H1 (cell line): ENCODE results near the gene DHX34. TPM values are rescaled to one million over a fixed set of nuclear protein-coding genes. Genes with fewer than 3 reads are reported as not detected.

Experiments used
- ATF3 ChIP-seq: IDR thresholded peaks from 2 replicates; pipeline ENCODE4 v1.6.1; 2011; ENCODE audit warnings: low read depth, mild to moderate bottlenecking, low read length; ENCODE audit not compliant: insufficient read depth
- CHD1 ChIP-seq: IDR thresholded peaks from 2 replicates; pipeline ENCODE4 v1.6.1; 2012; ENCODE audit warnings: low read depth, low read length, improper control_type of control experiment
- EZH2 ChIP-seq: fragments of 200-600 bp; sonication (generic); IDR thresholded peaks from 2 replicates; pipeline ENCODE4 v1.7.1; 2012; ENCODE audit warnings: low read depth, mild to moderate bottlenecking, moderate library complexity, low read length, inconsistent platforms; ENCODE audit not compliant: severe bottlenecking
- MAFK ChIP-seq: IDR thresholded peaks from 2 replicates; pipeline ENCODE4 v1.6.1; 2012; ENCODE audit warnings: low read depth, mild to moderate bottlenecking, improper control_type of control experiment, low read length
- TCF12 ChIP-seq: IDR thresholded peaks from 2 replicates; pipeline ENCODE4 v1.6.1; 2011; ENCODE audit warnings: low read depth, mild to moderate bottlenecking, low read length
- polyA plus RNA-seq, 7 experiments: library from polyadenylated mRNA; depleted of rRNA in 3 of 7; stranded (reverse) in 5 of 7; unstranded in 2 of 7; fragments of >200 nt in 5 of 7; fragments of 200-250 nt in 2 of 7; gene quantifications; 1 replicate in 5 of 7; 2 replicates in 1 of 7; 4 replicates in 1 of 7; pipeline versions ENCODE4 v1.2.1 to v1.2.3, GENCODE V29; 2011 to 2013; ENCODE audit warnings: missing spikeins in 2 of 7, mixed read lengths in 2 of 7
- total RNA-seq: library from RNA; stranded (reverse); fragmentation: NEBNext Ultra II Directional; extraction: Animal tissue kit (Norgen Biotek cat#: 25700); gene quantifications from 2 replicates; pipeline ENCODE4 v1.2.1, GENCODE V29; 2021

DHX34 gene
- total and polyA plus RNA-seq, 2 of the 8 experiments (the other 6 are each of a cell fraction or from before 2014, with no cell fraction given) = 17.5 to 24.3 TPM

GRCh38 chr19:47331490-47331889, 17.6 kb upstream of the DHX34 start (continued):
- TF ChIP-seq CHD1 (no peak), ATF3 (no peak), TCF12 (no peak), MAFK (no peak), EZH2 (no peak)
